WTC11 (cell line): ENCODE results near the gene INSL3. TPM values are rescaled to one million over a fixed set of nuclear protein-coding genes. Genes with fewer than 3 reads are reported as not detected.

Experiments used
- ATAC-seq: fragments of 200-7000 bp; cut with Tn5 transposase; 2 replicates; pipeline ENCODE4 v1.10.0; 2021; ENCODE audit warnings: mild to moderate bottlenecking, moderate library complexity
- CTCF ChIA-PET: fragments of 300-600 bp; sonication (Branson Sonifier 250); formaldehyde crosslinking; loops from one replicate; lab custom pipeline; 2021; ENCODE audit warnings: antibody characterized with exemption; lab: Charles Lee
- POLR2A ChIA-PET: fragments of 350-600 bp; sonication (Branson Sonifier 250); formaldehyde crosslinking; loops from one replicate; lab custom pipeline; 2021; ENCODE audit warnings: antibody characterized with exemption; lab: Charles Lee
- DNase-seq: peaks from one replicate; pipeline ENCODE4 v3.0.0; 2021; ENCODE audit warnings: low spot score
- H3K27ac Mint-ChIP-seq: 2 replicates; pipeline ENCODE4 v1.8.0; 2021; ENCODE audit warnings: mixed read lengths
- H3K27me3 Mint-ChIP-seq: 2 replicates; pipeline ENCODE4 v1.8.0; 2021; ENCODE audit warnings: low read depth, mild to moderate bottlenecking, moderate library complexity, mixed read lengths
- H3K36me3 Mint-ChIP-seq: 2 replicates; pipeline ENCODE4 v1.8.0; 2021; ENCODE audit warnings: mixed read lengths
- H3K4me1 Mint-ChIP-seq: 2 replicates; pipeline ENCODE4 v1.8.0; 2022; ENCODE audit warnings: mixed read lengths
- H3K4me3 Mint-ChIP-seq: 2 replicates; pipeline ENCODE4 v1.8.0; 2021; ENCODE audit warnings: mild to moderate bottlenecking, moderate library complexity, mixed read lengths
- H3K9me3 Mint-ChIP-seq: 2 replicates; pipeline ENCODE4 v1.8.0; 2021; ENCODE audit warnings: mixed read lengths
- ARID4B ChIP-seq: sonication (generic); formaldehyde crosslinking; IDR thresholded peaks from 2 replicates; pipeline ENCODE4 v1.8.0; 2023; ENCODE audit warnings: missing genetic modification reagents, mild to moderate bottlenecking, borderline replicate concordance
- TEAD4 ChIP-seq: sonication (generic); formaldehyde crosslinking; IDR thresholded peaks from 2 replicates; pipeline ENCODE4 v1.8.0; 2022; ENCODE audit warnings: mild to moderate bottlenecking, missing genetic modification reagents
- USF2 ChIP-seq: sonication (generic); formaldehyde crosslinking; IDR thresholded peaks from 2 replicates; pipeline ENCODE4 v1.8.1; 2023; ENCODE audit warnings: mild to moderate bottlenecking, missing genetic modification reagents, moderate library complexity
- ZNF121 ChIP-seq: sonication (generic); formaldehyde crosslinking; IDR thresholded peaks from 2 replicates; pipeline ENCODE4 v1.8.0; 2023; ENCODE audit warnings: missing genetic modification reagents
- ZNF219 ChIP-seq: sonication (generic); formaldehyde crosslinking; IDR thresholded peaks from 2 replicates; pipeline ENCODE4 v1.8.0; 2023; ENCODE audit warnings: missing genetic modification reagents, mild to moderate bottlenecking, borderline replicate concordance
- ZNF317 ChIP-seq: sonication (generic); formaldehyde crosslinking; IDR thresholded peaks from 2 replicates; pipeline ENCODE4 v1.8.1; 2023; ENCODE audit warnings: low read depth, mild to moderate bottlenecking, moderate library complexity, missing genetic modification reagents, borderline replicate concordance
- ZNF423 ChIP-seq: fragments of 250-450 bp; sonication (Bioruptor Pico); IDR thresholded peaks from 2 replicates; pipeline ENCODE4 v2.1.2; 2022; ENCODE audit warnings: mild to moderate bottlenecking, moderate library complexity
- total RNA-seq: library from RNA; stranded (reverse); gene quantifications from 3 replicates; pipeline ENCODE4 v1.2.3, GENCODE V29; 2021
- TF ChIP-seq, protein P1 (sequence below): sonication (generic); formaldehyde crosslinking; IDR thresholded peaks from 2 replicates; pipeline ENCODE4 v1.8.0; 2022; ENCODE audit warnings: mild to moderate bottlenecking, missing genetic modification reagents
- TF ChIP-seq, protein P2 (sequence below): sonication (generic); formaldehyde crosslinking; IDR thresholded peaks from 2 replicates; pipeline ENCODE4 v1.8.1; 2023; ENCODE audit warnings: mild to moderate bottlenecking, missing genetic modification reagents
- TF ChIP-seq, protein P3 (sequence below): fragments of 250-450 bp; sonication (Bioruptor Pico); conservative IDR thresholded peaks from 2 replicates; pipeline ENCODE4 v1.9.0; 2021; ENCODE audit warnings: mild to moderate bottlenecking
- TF ChIP-seq, protein P4 (sequence below): sonication (generic); formaldehyde crosslinking; IDR thresholded peaks from 2 replicates; pipeline ENCODE4 v1.8.1; 2023; ENCODE audit warnings: mild to moderate bottlenecking, moderate library complexity, missing genetic modification reagents

The INSL3 gene
- total RNA-seq, 1 experiment from 2014 or later: 0.79 TPM

DNA sequence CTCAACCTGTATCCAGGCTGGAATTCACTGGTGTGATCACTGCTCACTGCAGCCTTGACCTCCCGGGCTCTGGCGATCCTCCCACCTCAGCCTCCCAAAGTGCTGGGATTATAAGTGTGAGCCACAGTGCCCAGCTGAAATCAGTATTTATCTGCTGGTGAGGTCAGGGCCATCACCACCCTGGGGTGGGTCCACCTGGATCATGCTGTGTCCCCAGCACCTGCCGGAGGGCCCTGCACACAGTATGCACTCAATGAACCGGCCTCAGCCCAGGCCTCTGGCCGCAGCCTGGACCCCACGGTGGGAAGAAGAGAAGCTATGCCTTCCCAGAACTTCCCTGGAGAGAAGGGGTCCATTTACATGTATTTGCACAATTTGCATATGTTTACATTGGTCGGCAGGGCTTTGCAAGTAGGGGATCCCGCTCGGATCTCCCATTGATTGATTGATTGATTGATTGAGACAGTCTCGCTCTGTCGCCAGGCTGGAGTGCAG is 47.8 kb upstream of the INSL3 start (continued):
- TF ChIP-seq TEAD4 (CRISPR knock-in tag) (no peak), ARID4B (no peak), ZNF423 (CRISPR knock-in tag) (peak; percentile 98)
- TF ChIP-seq, protein P1, sequence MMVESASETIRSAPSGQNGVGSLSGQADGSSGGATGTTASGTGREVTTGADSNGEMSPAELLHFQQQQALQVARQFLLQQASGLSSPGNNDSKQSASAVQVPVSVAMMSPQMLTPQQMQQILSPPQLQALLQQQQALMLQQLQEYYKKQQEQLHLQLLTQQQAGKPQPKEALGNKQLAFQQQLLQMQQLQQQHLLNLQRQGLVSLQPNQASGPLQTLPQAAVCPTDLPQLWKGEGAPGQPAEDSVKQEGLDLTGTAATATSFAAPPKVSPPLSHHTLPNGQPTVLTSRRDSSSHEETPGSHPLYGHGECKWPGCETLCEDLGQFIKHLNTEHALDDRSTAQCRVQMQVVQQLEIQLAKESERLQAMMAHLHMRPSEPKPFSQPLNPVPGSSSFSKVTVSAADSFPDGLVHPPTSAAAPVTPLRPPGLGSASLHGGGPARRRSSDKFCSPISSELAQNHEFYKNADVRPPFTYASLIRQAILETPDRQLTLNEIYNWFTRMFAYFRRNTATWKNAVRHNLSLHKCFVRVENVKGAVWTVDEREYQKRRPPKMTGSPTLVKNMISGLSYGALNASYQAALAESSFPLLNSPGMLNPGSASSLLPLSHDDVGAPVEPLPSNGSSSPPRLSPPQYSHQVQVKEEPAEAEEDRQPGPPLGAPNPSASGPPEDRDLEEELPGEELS (CRISPR knock-in tag): 0 out of 2 replicates have a peak, but pooled peaks have one; percentile 47
- TF ChIP-seq, protein P2, sequence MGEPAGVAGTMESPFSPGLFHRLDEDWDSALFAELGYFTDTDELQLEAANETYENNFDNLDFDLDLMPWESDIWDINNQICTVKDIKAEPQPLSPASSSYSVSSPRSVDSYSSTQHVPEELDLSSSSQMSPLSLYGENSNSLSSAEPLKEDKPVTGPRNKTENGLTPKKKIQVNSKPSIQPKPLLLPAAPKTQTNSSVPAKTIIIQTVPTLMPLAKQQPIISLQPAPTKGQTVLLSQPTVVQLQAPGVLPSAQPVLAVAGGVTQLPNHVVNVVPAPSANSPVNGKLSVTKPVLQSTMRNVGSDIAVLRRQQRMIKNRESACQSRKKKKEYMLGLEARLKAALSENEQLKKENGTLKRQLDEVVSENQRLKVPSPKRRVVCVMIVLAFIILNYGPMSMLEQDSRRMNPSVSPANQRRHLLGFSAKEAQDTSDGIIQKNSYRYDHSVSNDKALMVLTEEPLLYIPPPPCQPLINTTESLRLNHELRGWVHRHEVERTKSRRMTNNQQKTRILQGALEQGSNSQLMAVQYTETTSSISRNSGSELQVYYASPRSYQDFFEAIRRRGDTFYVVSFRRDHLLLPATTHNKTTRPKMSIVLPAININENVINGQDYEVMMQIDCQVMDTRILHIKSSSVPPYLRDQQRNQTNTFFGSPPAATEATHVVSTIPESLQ: no peak

DNA sequence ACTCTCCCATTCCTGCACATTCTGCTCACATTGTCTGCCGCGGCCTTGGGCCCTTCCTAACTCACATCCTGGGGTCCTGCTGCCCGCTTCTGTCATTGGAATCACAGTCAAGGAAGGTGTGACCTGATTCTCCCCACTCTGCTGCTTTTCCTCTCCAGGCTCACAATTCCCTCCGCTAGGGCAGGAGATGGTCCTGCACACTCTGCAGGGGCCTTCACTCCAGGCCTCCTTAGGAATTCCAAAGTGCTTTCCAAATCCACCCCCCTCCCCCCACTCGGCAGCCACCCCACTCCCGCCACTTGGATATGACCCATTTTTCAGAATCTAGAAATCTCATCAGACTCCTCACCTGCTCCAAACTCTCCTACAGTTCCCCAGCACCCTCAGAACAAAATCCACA is 47.4 kb upstream of the INSL3 start:
- H3K9me3 Mint-ChIP-seq: no peaks in the 10 kb centered on the region
- peaks cover 8% of the 10 kb centered on the region for H3K36me3 Mint-ChIP-seq
- peak overlapping the region; percentile 79 for H3K27ac Mint-ChIP-seq
- no peak overlapping the region for H3K4me3 Mint-ChIP-seq
- H3K27me3 Mint-ChIP-seq: peaks cover 10% of the 10 kb centered on the region
- CTCF ChIA-PET: interaction anchor here (1.1 to 6.0 kb wide), 5 partner anchors 9 to 411 kb away, joined by 3 to 173 read pairs (median 29); partner anchors contain the start of genes CCDC124 and RPL18A
- POLR2A ChIA-PET: no interaction called here
- no peak for TF ChIP-seq ZNF317 (CRISPR knock-in tag)
- TF ChIP-seq USF2 (CRISPR knock-in tag): no peak
- TF ChIP-seq, protein P3, sequence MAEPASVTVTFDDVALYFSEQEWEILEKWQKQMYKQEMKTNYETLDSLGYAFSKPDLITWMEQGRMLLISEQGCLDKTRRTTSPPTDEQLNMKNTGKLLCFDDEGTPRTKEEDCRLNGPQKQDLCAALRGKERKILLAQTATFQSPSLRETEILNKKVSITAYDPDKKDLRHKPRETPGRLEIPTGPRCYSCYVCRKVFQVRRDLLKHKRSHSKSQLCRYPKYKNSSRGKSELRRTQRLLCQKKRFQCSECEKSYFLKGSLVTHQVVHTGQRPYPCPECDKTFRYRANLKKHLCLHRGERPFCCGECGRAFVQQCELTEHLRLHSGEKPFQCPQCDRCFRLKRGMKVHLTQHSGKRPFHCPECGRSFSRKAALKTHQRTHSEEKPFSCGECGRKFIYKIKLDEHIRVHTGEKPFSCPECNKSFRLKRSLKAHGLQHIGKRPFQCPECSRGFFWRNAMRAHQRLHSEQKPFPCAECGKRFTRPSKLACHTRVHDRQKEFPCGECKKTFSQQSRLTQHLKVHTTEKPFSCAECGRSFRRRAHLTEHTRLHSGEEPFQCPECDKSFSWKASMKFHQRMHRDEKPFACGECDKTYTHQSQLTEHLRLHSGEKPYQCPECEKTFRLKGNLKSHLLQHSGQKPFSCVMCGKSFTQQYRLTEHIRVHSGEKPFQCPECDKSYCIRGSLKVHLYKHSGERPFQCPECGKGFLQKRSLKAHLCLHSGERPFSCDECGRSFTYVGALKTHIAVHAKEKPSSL (CRISPR knock-in tag): no peak
- TF ChIP-seq ZNF121 (CRISPR knock-in tag): no peak
- ATAC-seq (no peak), DNase-seq (no peak)
- peaks cover 23% of the 10 kb centered on the region for H3K4me1 Mint-ChIP-seq

DNA sequence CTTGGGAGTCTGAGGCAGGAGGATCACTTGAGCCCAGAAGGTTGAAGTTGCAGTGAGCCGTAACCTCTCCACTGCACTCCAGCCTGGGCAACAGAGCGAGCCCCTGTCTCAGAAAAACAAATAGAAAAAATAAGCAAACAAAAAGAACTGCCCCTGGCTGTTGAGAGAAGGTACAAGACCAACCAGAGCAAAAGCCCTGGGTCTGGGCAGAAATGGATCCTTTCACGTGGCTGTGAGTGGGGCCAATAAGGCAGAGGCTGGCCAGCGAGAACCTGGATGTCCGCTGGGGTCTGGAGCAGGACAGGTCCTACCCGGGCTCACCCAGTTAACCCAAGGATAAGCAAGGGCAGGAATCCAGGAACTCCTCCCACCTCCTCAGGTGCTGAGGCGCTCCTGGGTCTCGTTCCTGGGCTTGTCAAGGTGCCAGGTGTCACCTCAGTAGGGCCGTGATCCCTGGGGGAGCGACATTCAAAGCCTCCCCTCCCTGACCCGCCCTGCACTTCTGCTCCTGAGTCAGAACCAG is 45.7 kb upstream of the INSL3 start:
- peaks cover 23% of the 10 kb centered on the region for H3K36me3 Mint-ChIP-seq
- ChIA-PET POLR2A (interaction anchor here (0.6 to 2.5 kb wide), 2 partner anchors 9 to 66 kb away, joined by 4 to 15 read pairs; partner anchors contain the start of gene CCDC124), CTCF (interaction anchor here (1.0 to 4.5 kb wide), 2 partner anchors 8 to 65 kb away, joined by 3 to 37 read pairs; partner anchors contain the start of genes CCDC124 and RPL18A)
- ATAC-seq (no peak; the same call in 1 of the 2 replicates), DNase-seq (no peak)
- H3K9me3 Mint-ChIP-seq: no peaks in the 10 kb centered on the region
- H3K4me1 Mint-ChIP-seq: peaks cover 29% of the 10 kb centered on the region
- no peak overlapping the region for H3K4me3 Mint-ChIP-seq
- H3K27ac Mint-ChIP-seq: no peak overlapping the region
- peaks cover 6% of the 10 kb centered on the region for H3K27me3 Mint-ChIP-seq
- TF ChIP-seq ZNF219 (CRISPR knock-in tag): no peak
- TF ChIP-seq, protein P4, sequence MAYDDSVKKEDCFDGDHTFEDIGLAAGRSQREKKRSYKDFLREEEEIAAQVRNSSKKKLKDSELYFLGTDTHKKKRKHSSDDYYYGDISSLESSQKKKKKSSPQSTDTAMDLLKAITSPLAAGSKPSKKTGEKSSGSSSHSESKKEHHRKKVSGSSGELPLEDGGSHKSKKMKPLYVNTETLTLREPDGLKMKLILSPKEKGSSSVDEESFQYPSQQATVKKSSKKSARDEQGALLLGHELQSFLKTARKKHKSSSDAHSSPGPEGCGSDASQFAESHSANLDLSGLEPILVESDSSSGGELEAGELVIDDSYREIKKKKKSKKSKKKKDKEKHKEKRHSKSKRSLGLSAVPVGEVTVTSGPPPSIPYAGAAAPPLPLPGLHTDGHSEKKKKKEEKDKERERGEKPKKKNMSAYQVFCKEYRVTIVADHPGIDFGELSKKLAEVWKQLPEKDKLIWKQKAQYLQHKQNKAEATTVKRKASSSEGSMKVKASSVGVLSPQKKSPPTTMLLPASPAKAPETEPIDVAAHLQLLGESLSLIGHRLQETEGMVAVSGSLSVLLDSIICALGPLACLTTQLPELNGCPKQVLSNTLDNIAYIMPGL: no peak
- TF ChIP-seq, protein P1 (CRISPR knock-in tag): no peak
